CD4-positive, alpha-beta T cell treated with Interleukin-2 at 100 ng/mL for 4 hours (primary cell): ENCODE results near the gene PYROXD2.
"Not testable (repeated sequence)": the region's sequence is repeated elsewhere in the genome, so short reads cannot be mapped to it uniquely, and the experiment has no call there.

ENCODE experiments used
- DNase-seq: peaks from one replicate; pipeline ENCODE4 v3.0.0-alpha.2; 2020; ENCODE audit warnings: low spot score

Gene PYROXD2

GRCh38 chr10:98365406-98366061, 49.4 kb downstream of the PYROXD2 start:
- no peak for DNase-seq

GRCh38 chr10:98364432-98365102, 50.4 kb downstream of the PYROXD2 start:
- DNase-seq, result no peak

- DNase-seq, result no peak
Measured at GRCh38 chr10:98363220-98363619, 51.8 kb downstream of the PYROXD2 start.

GRCh38 chr10:98361131-98362025, 53.6 kb downstream of the PYROXD2 start:
- DNase-seq, result peak; percentile 3

GRCh38 chr10:98357194-98357822, 57.7 kb downstream of the PYROXD2 start:
- DNase-seq, result no peak

GRCh38 chr10:98354491-98354890, 60.5 kb downstream of the PYROXD2 start:
- no peak for DNase-seq

- no peak for DNase-seq
Measured at GRCh38 chr10:98353170-98353569, 61.8 kb downstream of the PYROXD2 start.

- no peak for DNase-seq
Measured at GRCh38 chr10:98351831-98352402, 63.1 kb downstream of the PYROXD2 start.

GRCh38 chr10:98349508-98349922, 65.5 kb downstream of the PYROXD2 start:
- DNase-seq, result no peak

GRCh38 chr10:98346847-98347246, 68.1 kb downstream of the PYROXD2 start:
- no peak for DNase-seq

GRCh38 chr10:98344589-98345038, 70.4 kb downstream of the PYROXD2 start:
- DNase-seq, result no peak

- DNase-seq, result not testable (repeated sequence)
Measured at GRCh38 chr10:98341701-98342100, 73.3 kb downstream of the PYROXD2 start.

- DNase-seq, result no peak
Measured at GRCh38 chr10:98340940-98341310, 74.1 kb downstream of the PYROXD2 start.

GRCh38 chr10:98340261-98340939, 74.6 kb downstream of the PYROXD2 start:
- DNase-seq, result no peak

- DNase-seq, result peak; percentile 16
Measured at GRCh38 chr10:98339799-98340198, 75.2 kb downstream of the PYROXD2 start.

- no peak for DNase-seq
Measured at GRCh38 chr10:98338896-98339295, 76.1 kb downstream of the PYROXD2 start.

- DNase-seq, result no peak
Measured at GRCh38 chr10:98338318-98338717, 76.7 kb downstream of the PYROXD2 start.

- DNase-seq, result no peak
Measured at GRCh38 chr10:98337484-98337883, 77.5 kb downstream of the PYROXD2 start.
